HepG2 (cell line): ENCODE results near the gene ORC4. TPM values are rescaled to one million over a fixed set of nuclear protein-coding genes. Genes with fewer than 3 reads are reported as not detected.
A peak's percentile ranks its signal among the peaks of the same experiment; 100 is the strongest.

ENCODE experiments used
- ATAC-seq: fragments of 200-7000 bp; cut with Tn5 transposase; 3 replicates; pipeline ENCODE4 v1.9.1; 2020; ENCODE audit warnings: mild to moderate bottlenecking, moderate library complexity
- BruUV-seq: library from RNA; stranded (reverse); fragments of 400-500 nt; replicated peaks from 2 replicates; lab custom pipeline; 2021; lab: Mats Ljungman, UMichigan
- CTCF ChIA-PET: fragments of 300-600 bp; formaldehyde crosslinking; extraction: SDS; loops from one replicate; lab custom pipeline; 2021; ENCODE audit warnings: low total read pairs, inconsistent platforms, low intra/inter-chr PET ratio; lab: Yijun Ruan, JAX
- POLR2A ChIA-PET: fragments of 350-600 bp; sonication (Branson Sonifier 250); formaldehyde crosslinking; loops from one replicate; lab custom pipeline; 2020; ENCODE audit warnings: antibody characterized with exemption, inconsistent platforms; lab: Yijun Ruan, JAX
- DNase-seq: peaks from one replicate; pipeline ENCODE4 v3.0.0-alpha.2; 2015; ENCODE audit warnings: low spot score
- FAIRE-seq: peaks from 3 replicates; lab custom pipeline; 2011; peaks lifted over from hg19 to GRCh38; lab: Jason Lieb, UNC
- H2AFZ ChIP-seq: one replicate; pipeline ENCODE4 v1.6.1; 2011; ENCODE audit warnings: low read length, inconsistent platforms
- H3K27ac ChIP-seq: fragments of 300-600 bp; 3 replicates; pipeline ENCODE4 v1.8.0; 2011; ENCODE audit warnings: mixed run types, mild to moderate bottlenecking, mixed read lengths, low read length, inconsistent platforms; ENCODE audit not compliant: insufficient read depth; ENCODE audit errors: extremely low read length
- H3K27me3 ChIP-seq, 2 experiments: fragments of 200-600 bp in 1 of 2; 2 replicates in 1 of 2; 3 replicates in 1 of 2; pipeline versions ENCODE4 v1.6.0 to v1.8.0; 2011; ENCODE audit warnings: low read length in 2 of 2, mild to moderate bottlenecking in 2 of 2, moderate library complexity in 2 of 2, inconsistent platforms in 1 of 2; ENCODE audit not compliant: insufficient read depth in 2 of 2, control insufficient read depth in 1 of 2
- H3K36me3 ChIP-seq, 2 experiments: fragments of 200-600 bp in 1 of 2; replicated peaks in 1 of 2; 2 replicates in 1 of 2; 3 replicates in 1 of 2; pipeline versions ENCODE4 v1.5.1 to v1.8.0; 2011; ENCODE audit warnings: low read length in 2 of 2, inconsistent platforms in 1 of 2; ENCODE audit not compliant: insufficient read depth in 2 of 2, control insufficient read depth in 1 of 2
- H3K4me1 ChIP-seq: 2 replicates; pipeline ENCODE4 v1.5.1; 2012; ENCODE audit warnings: low read length, inconsistent platforms; ENCODE audit not compliant: insufficient read depth
- H3K4me2 ChIP-seq: 2 replicates; pipeline ENCODE4 v1.6.0; 2011; ENCODE audit warnings: low read depth, low read length, inconsistent platforms
- H3K4me3 ChIP-seq, 3 experiments: fragments of 200-600 bp in 1 of 3; sonication (generic), shearing (Covaris generic) in 1 of 3; replicated peaks in 1 of 3; 2 replicates each; pipeline ENCODE4 v1.5.1; 2011 to 2016; ENCODE audit warnings: low read length in 3 of 3, inconsistent platforms in 2 of 3, low read depth in 2 of 3, mild to moderate bottlenecking in 2 of 3, control low read depth in 1 of 3, mixed read lengths in 1 of 3; ENCODE audit not compliant: insufficient read depth in 1 of 3
- H3K79me2 ChIP-seq: one replicate; pipeline ENCODE4 v1.6.1; 2011; ENCODE audit warnings: low read length, inconsistent platforms; ENCODE audit not compliant: insufficient read depth
- H3K9ac ChIP-seq: 2 replicates; pipeline ENCODE4 v1.6.0; 2011; ENCODE audit warnings: mild to moderate bottlenecking, low read depth, low read length, inconsistent platforms; ENCODE audit not compliant: insufficient read depth
- H3K9me3 ChIP-seq: 2 replicates; pipeline ENCODE4 v1.5.1; 2012; ENCODE audit warnings: mild to moderate bottlenecking, low read length
- H4K20me1 ChIP-seq: 2 replicates; pipeline ENCODE4 v1.6.0; 2011; ENCODE audit warnings: inconsistent platforms, mild to moderate bottlenecking, low read length, moderate library complexity; ENCODE audit not compliant: insufficient read depth
- GATAD1 ChIP-seq: IDR thresholded peaks from 2 replicates; pipeline ENCODE4 v1.6.1; 2016; ENCODE audit warnings: missing genetic modification reagents, missing compliant biosample characterization
- GTF2F1 ChIP-seq: fragments of 150-350 bp; IDR thresholded peaks from 2 replicates; pipeline ENCODE4 v1.6.1; 2014; ENCODE audit warnings: low read length
- KAT8 ChIP-seq: IDR thresholded peaks from 2 replicates; pipeline ENCODE4 v1.6.1; 2016; ENCODE audit warnings: missing genetic modification reagents, missing compliant biosample characterization
- KDM5A ChIP-seq: fragments of 200-600 bp; sonication (generic); IDR thresholded peaks from 2 replicates; pipeline ENCODE4 v1.7.0; 2018; ENCODE audit warnings: antibody characterized with exemption, mild to moderate bottlenecking, low read length, borderline replicate concordance
- RAD21 ChIP-seq: fragments of 450-650 bp; formaldehyde crosslinking; IDR thresholded peaks from 2 replicates; pipeline ENCODE4 v1.5.0; 2020; ENCODE audit warnings: mild to moderate bottlenecking
- SMC3 ChIP-seq: IDR thresholded peaks from 2 replicates; pipeline ENCODE4 v1.6.1; 2011; ENCODE audit warnings: low read length, improper control_type of control experiment
- SOX5 ChIP-seq: IDR thresholded peaks from 2 replicates; pipeline ENCODE4 v1.6.1; 2016; ENCODE audit warnings: borderline replicate concordance
- STAG1 ChIP-seq: sonication (generic); formaldehyde crosslinking; IDR thresholded peaks from 2 replicates; pipeline ENCODE4 v1.4.0; 2020; ENCODE audit warnings: missing genetic modification reagents
- ZKSCAN1 ChIP-seq: fragments of 150-350 bp; IDR thresholded peaks from 2 replicates; pipeline ENCODE4 v1.6.1; 2014; ENCODE audit warnings: low read length
- ZNF24 ChIP-seq: fragments of 450-650 bp; IDR thresholded peaks from 2 replicates; pipeline ENCODE4 v1.6.1; 2017; ENCODE audit warnings: antibody characterized with exemption, mild to moderate bottlenecking
- ZNF317 ChIP-seq: sonication (generic); formaldehyde crosslinking; IDR thresholded peaks from 2 replicates; pipeline ENCODE4 v1.5.0; 2020; ENCODE audit warnings: mild to moderate bottlenecking, missing genetic modification reagents
- ZNF607 ChIP-seq: sonication (generic); formaldehyde crosslinking; IDR thresholded peaks from 2 replicates; pipeline ENCODE4 v1.5.1; 2020; ENCODE audit warnings: missing genetic modification reagents, mild to moderate bottlenecking, borderline replicate concordance
- WGBS: methylation state at CpG from one replicate; pipeline ENCODE4 v1.1.6; 2017; ENCODE audit warnings: low lambda C conversion rate; 5-methylcytosine and 5-hydroxymethylcytosine counted together
- in situ Hi-C: cut with HindIII; loops from 2 replicates; pipeline ENCODE4 v1.10.0; 2017; ENCODE audit warnings: low pct_unique_long_range_greater_than_20kb; ENCODE audit not compliant: extremely low pct_ligation_motif_present
- intact Hi-C: fragments of 100-400 bp; cut with micrococcal nuclease; formaldehyde crosslinking; loops from one replicate; pipeline ENCODE4 v1.10.0; 2022; ENCODE audit not compliant: unreplicated experiment
- polyA plus RNA-seq, 8 experiments: library from polyadenylated mRNA; depleted of rRNA in 3 of 8; stranded (reverse) in 7 of 8; unstranded in 1 of 8; fragments of >200 nt; fragmentation: Illumina TruSeq in 4 of 8; extraction: Trizol in 4 of 8; gene quantifications; 2 replicates each; pipeline versions ENCODE4 v1.2.1 to v1.2.3, GENCODE V29; 2011 to 2016; ENCODE audit warnings: low read depth in 4 of 8, missing spikeins in 1 of 8, mixed read lengths in 1 of 8; ENCODE audit not compliant: insufficient read depth in 1 of 8
- total RNA-seq, 5 experiments: library from RNA; depleted of rRNA; stranded (reverse); fragments of >200 nt; fragmentation: Illumina TruSeq; extraction: Trizol; gene quantifications; 2 replicates each; pipeline ENCODE4 v1.2.3, GENCODE V29; 2016; ENCODE audit warnings: low read depth in 1 of 5
- TF ChIP-seq, protein P1 (sequence below): sonication (generic); formaldehyde crosslinking; IDR thresholded peaks from 2 replicates; pipeline ENCODE4 v1.5.0; 2020; ENCODE audit warnings: missing genetic modification reagents
- TF ChIP-seq, protein P2 (sequence below): sonication (generic); formaldehyde crosslinking; IDR thresholded peaks from 2 replicates; pipeline ENCODE4 v1.5.0; 2020; ENCODE audit warnings: mild to moderate bottlenecking, missing genetic modification reagents, moderate library complexity
- TF ChIP-seq, protein P3 (sequence below): IDR thresholded peaks from 2 replicates; pipeline ENCODE4 v1.6.1; 2016; ENCODE audit warnings: missing genetic modification reagents, missing compliant biosample characterization
- TF ChIP-seq, protein P4 (sequence below): sonication (generic); formaldehyde crosslinking; IDR thresholded peaks from 2 replicates; pipeline ENCODE4 v1.8.0; 2022; ENCODE audit warnings: missing genetic modification reagents, mild to moderate bottlenecking, moderate library complexity, borderline replicate concordance
- TF ChIP-seq, protein P5 (sequence below): sonication (generic); formaldehyde crosslinking; conservative IDR thresholded peaks from 2 replicates; pipeline ENCODE4 v1.5.0; 2020; ENCODE audit warnings: missing genetic modification reagents

Gene ORC4
- total and polyA plus RNA-seq, 2 of the 13 experiments (the other 11 are each of a cell fraction or from before 2014, with no cell fraction given) = 28.6 to 84.8 TPM

DNA sequence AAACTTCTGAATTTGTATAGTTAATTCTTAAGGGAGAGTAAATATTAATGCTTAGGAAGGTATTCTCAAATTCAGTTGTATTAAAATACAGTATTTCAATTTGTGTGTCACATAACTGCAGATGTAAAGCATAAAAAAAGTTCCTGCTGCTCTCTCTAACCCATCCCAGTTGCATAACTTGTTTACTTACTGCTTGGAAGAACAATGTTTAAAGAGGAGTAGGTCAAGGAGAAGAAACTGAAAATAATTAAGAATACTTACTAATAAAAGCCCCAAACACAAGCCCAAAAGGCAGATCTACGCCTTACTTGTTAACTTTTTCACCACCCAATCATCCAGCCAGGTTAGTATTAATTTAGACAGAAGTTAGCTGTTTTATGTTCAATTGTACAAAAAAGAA, 81.2 kb downstream of the ORC4 start (continued):
- TF ChIP-seq, protein P1, sequence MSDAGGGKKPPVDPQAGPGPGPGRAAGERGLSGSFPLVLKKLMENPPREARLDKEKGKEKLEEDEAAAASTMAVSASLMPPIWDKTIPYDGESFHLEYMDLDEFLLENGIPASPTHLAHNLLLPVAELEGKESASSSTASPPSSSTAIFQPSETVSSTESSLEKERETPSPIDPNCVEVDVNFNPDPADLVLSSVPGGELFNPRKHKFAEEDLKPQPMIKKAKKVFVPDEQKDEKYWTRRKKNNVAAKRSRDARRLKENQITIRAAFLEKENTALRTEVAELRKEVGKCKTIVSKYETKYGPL (CRISPR knock-in tag) = peak; percentile 80
- peak; percentile 35; the same call in 1 of the 2 replicates for TF ChIP-seq SOX5
- TF ChIP-seq, all 625 proteins: peak for 13

DNA sequence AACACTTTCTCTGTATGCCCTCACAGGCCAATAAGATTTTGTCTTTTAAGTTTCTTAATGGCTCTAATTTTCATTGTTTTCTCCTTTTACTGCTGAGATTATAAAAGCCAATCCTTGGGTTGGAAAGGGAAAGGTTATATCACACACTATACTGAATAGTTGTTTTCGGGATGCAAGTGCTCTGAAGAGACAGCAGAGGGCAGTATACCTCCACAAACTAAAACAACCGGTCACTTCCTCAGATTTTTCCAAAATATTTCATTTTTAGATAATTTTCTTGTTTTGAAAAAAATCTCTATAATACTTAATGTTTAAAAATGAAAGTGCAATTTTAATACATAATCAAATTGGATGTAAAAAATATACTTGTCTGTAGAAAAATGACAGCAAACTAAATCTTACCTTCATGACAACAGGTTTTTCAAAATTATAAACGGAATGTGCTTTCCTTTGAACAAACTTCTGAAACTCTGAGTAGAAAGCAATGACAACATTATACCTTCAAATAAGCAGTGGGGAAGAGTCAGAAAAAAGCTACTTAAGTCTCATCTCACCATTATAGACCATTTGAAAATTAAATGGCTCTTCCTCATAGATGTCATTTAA, 82.7 kb downstream of the ORC4 start:
- peaks cover 3 to 29% of the 10 kb centered on the region in 2 experiments for H3K36me3 ChIP-seq
- no peak overlapping the region for H3K4me3 ChIP-seq
- POLR2A ChIA-PET = no interaction called here
- ATAC-seq (peak; percentile 77), DNase-seq (peak; percentile 40), FAIRE-seq (peak; percentile 62)
- intact Hi-C loops (loop anchor here (1.0 kb wide), 3 partner anchors 263 to 1052 kb away; no protein-coding TSS in a partner anchor), in situ Hi-C loops (loop anchor here (5.0 to 25.0 kb wide), 3 partner anchors 264 to 1049 kb away; no protein-coding TSS in a partner anchor)
- no peak overlapping the region for H3K4me2 ChIP-seq
- H2AFZ ChIP-seq = no peak overlapping the region
- no peaks in the 10 kb centered on the region for H3K27me3 ChIP-seq
- H3K9me3 ChIP-seq = no peaks in the 10 kb centered on the region
- 39% methylated on average over 3 of the region's 3 CpGs for WGBS
- no peak overlapping the region for H3K27ac ChIP-seq
- peaks cover 10% of the 10 kb centered on the region for H3K4me1 ChIP-seq
- CTCF ChIA-PET = interaction anchor here (1.3 to 5.0 kb wide), 4 partner anchors 82 to 1052 kb away, joined by 3 to 69 read pairs (median 12); no protein-coding TSS in a partner anchor
- no peak overlapping the region for H3K9ac ChIP-seq
- no TSS peak for BruUV-seq
- no peaks in the 10 kb centered on the region for H4K20me1 ChIP-seq
- H3K79me2 ChIP-seq = no peaks in the 10 kb centered on the region
- TF ChIP-seq SMC3 (peak; percentile 79), KAT8 (0 out of 2 replicates have a peak, but pooled peaks have one; percentile 22), ZNF607 (CRISPR knock-in tag) (no peak), GATAD1 (no peak), ZNF24 (peak; percentile 35; the same call in 1 of the 2 replicates), STAG1 (CRISPR knock-in tag) (peak; percentile 90), ZNF317 (no peak), GTF2F1 (no peak), KDM5A (peak; percentile 36; the same call in 1 of the 2 replicates), RAD21 (CRISPR knock-in tag) (peak; percentile 78; the same call in 1 of the 2 replicates), ZKSCAN1 (no peak)
- TF ChIP-seq, protein P2, sequence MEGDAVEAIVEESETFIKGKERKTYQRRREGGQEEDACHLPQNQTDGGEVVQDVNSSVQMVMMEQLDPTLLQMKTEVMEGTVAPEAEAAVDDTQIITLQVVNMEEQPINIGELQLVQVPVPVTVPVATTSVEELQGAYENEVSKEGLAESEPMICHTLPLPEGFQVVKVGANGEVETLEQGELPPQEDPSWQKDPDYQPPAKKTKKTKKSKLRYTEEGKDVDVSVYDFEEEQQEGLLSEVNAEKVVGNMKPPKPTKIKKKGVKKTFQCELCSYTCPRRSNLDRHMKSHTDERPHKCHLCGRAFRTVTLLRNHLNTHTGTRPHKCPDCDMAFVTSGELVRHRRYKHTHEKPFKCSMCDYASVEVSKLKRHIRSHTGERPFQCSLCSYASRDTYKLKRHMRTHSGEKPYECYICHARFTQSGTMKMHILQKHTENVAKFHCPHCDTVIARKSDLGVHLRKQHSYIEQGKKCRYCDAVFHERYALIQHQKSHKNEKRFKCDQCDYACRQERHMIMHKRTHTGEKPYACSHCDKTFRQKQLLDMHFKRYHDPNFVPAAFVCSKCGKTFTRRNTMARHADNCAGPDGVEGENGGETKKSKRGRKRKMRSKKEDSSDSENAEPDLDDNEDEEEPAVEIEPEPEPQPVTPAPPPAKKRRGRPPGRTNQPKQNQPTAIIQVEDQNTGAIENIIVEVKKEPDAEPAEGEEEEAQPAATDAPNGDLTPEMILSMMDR (CRISPR knock-in tag) = peak; percentile 80
- TF ChIP-seq, protein P3, sequence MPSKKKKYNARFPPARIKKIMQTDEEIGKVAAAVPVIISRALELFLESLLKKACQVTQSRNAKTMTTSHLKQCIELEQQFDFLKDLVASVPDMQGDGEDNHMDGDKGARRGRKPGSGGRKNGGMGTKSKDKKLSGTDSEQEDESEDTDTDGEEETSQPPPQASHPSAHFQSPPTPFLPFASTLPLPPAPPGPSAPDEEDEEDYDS = 0 out of 2 replicates have a peak, but pooled peaks have one; percentile 10
- TF ChIP-seq, protein P4, sequence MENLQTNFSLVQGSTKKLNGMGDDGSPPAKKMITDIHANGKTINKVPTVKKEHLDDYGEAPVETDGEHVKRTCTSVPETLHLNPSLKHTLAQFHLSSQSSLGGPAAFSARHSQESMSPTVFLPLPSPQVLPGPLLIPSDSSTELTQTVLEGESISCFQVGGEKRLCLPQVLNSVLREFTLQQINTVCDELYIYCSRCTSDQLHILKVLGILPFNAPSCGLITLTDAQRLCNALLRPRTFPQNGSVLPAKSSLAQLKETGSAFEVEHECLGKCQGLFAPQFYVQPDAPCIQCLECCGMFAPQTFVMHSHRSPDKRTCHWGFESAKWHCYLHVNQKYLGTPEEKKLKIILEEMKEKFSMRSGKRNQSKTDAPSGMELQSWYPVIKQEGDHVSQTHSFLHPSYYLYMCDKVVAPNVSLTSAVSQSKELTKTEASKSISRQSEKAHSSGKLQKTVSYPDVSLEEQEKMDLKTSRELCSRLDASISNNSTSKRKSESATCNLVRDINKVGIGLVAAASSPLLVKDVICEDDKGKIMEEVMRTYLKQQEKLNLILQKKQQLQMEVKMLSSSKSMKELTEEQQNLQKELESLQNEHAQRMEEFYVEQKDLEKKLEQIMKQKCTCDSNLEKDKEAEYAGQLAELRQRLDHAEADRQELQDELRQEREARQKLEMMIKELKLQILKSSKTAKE (CRISPR knock-in tag) = no peak
- TF ChIP-seq, protein P5, sequence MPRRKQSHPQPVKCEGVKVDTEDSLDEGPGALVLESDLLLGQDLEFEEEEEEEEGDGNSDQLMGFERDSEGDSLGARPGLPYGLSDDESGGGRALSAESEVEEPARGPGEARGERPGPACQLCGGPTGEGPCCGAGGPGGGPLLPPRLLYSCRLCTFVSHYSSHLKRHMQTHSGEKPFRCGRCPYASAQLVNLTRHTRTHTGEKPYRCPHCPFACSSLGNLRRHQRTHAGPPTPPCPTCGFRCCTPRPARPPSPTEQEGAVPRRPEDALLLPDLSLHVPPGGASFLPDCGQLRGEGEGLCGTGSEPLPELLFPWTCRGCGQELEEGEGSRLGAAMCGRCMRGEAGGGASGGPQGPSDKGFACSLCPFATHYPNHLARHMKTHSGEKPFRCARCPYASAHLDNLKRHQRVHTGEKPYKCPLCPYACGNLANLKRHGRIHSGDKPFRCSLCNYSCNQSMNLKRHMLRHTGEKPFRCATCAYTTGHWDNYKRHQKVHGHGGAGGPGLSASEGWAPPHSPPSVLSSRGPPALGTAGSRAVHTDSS = no peak
